ENCODE data around the gene CCNA2. TPM values are rescaled to one million over a fixed set of nuclear protein-coding genes. Genes with fewer than 3 reads are reported as not detected.

The CCNA2 gene
- total and polyA plus RNA-seq, 4 donors = 0.33 to 81.4 (median 2.4) TPM

DNA sequence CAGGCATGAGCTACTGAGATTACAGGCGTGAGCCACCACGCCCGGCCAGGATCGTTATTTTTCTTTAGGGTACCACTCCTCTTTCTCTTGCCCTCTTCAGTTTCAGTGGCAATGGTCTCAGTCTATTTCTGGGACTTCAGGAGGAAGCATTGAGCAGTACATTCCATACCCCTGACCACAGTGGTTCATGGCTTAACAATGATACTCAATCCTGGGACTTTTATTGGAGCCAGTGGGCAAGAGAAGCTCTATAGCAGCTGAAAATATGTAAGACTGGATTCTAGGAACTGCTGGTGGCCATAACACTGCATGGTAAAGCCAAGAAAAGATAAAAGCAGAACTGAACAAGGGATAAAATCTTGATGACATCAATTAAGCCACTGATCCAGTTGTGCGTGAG lies 5.8 kb upstream of the CCNA2 start (continued):
- no peak for TF ChIP-seq RXRA (IDR thresholded peaks at IDR 0.05)

DNA sequence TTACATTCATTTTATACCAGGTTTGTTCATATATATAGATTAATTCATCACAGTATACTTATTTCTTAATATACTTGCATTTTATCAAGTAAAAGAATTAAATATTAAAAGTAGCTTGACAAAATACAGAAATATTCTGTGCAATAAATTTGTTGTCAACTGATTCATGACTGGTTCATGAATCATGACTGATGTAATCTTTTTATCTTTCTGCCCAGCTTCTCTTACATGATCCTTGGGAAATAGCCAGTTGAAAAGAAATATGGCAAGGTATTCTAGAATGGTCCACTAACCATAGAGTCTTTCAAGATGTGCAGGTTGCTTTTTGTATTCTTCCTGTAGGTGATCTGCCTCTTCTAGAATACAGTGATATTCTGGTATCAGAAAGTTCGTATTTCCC lies 4.2 kb upstream of the CCNA2 start:
- Histone ChIP-seq H3K27ac (ENCODE audit: low read depth in 1 of 2, low read length in 2 of 2) (no peak overlapping the region), H3K4me1 (ENCODE audit: control insufficient read depth in 4 of 4, insufficient read depth in 4 of 4, low read length in 3 of 4) (peaks cover 4 to 9% (median 8%) of the 10 kb centered on the region in 4 donors), H3K9ac (ENCODE audit: low read depth in 1 of 2, low read length in 2 of 2) (no peak overlapping the region), H3K9me3 (ENCODE audit: control insufficient read depth in 4 of 4, low read length in 3 of 4) (no peaks in the 10 kb centered on the region), H3K36me3 (ENCODE audit: control insufficient read depth in 4 of 4, insufficient read depth in 3 of 4, low read depth in 1 of 4, low read length in 3 of 4) (no peaks in the 10 kb centered on the region), H3K4me3 (ENCODE audit: low read depth in 1 of 3, low read length in 3 of 3) (no peak overlapping the region), H3K27me3 (ENCODE audit: control insufficient read depth in 4 of 4, insufficient read depth in 4 of 4, low read length in 3 of 4) (no peaks in the 10 kb centered on the region)
- WGBS = 99% methylated on average over 1 of the region's 1 CpG
- TF ChIP-seq, protein P1, sequence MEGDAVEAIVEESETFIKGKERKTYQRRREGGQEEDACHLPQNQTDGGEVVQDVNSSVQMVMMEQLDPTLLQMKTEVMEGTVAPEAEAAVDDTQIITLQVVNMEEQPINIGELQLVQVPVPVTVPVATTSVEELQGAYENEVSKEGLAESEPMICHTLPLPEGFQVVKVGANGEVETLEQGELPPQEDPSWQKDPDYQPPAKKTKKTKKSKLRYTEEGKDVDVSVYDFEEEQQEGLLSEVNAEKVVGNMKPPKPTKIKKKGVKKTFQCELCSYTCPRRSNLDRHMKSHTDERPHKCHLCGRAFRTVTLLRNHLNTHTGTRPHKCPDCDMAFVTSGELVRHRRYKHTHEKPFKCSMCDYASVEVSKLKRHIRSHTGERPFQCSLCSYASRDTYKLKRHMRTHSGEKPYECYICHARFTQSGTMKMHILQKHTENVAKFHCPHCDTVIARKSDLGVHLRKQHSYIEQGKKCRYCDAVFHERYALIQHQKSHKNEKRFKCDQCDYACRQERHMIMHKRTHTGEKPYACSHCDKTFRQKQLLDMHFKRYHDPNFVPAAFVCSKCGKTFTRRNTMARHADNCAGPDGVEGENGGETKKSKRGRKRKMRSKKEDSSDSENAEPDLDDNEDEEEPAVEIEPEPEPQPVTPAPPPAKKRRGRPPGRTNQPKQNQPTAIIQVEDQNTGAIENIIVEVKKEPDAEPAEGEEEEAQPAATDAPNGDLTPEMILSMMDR (IDR thresholded peaks at IDR 0.05; ENCODE audit: low read depth, low read length, missing input control) = no peak
- TF ChIP-seq NR2F2 (IDR thresholded peaks at IDR 0.05) (no peak), JUND (IDR thresholded peaks at IDR 0.05) (no peak), HNF4A (conservative IDR thresholded peaks at IDR 0.05) (no peak), SP1 (IDR thresholded peaks at IDR 0.05) (no peak), FOXA2 (IDR thresholded peaks at IDR 0.05) (no peak), RXRA (IDR thresholded peaks at IDR 0.05) (no peak), EGR1 (IDR thresholded peaks at IDR 0.05; ENCODE audit: low read depth in 2 of 2) (no peak), YY1 (IDR thresholded peaks at IDR 0.05) (no peak), TAF1 (conservative IDR thresholded peaks at IDR 0.05) (no peak)
- TF ChIP-seq, protein P2, sequence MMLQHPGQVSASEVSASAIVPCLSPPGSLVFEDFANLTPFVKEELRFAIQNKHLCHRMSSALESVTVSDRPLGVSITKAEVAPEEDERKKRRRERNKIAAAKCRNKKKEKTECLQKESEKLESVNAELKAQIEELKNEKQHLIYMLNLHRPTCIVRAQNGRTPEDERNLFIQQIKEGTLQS (IDR thresholded peaks at IDR 0.05) = no peak
- TF ChIP-seq, protein P3, sequence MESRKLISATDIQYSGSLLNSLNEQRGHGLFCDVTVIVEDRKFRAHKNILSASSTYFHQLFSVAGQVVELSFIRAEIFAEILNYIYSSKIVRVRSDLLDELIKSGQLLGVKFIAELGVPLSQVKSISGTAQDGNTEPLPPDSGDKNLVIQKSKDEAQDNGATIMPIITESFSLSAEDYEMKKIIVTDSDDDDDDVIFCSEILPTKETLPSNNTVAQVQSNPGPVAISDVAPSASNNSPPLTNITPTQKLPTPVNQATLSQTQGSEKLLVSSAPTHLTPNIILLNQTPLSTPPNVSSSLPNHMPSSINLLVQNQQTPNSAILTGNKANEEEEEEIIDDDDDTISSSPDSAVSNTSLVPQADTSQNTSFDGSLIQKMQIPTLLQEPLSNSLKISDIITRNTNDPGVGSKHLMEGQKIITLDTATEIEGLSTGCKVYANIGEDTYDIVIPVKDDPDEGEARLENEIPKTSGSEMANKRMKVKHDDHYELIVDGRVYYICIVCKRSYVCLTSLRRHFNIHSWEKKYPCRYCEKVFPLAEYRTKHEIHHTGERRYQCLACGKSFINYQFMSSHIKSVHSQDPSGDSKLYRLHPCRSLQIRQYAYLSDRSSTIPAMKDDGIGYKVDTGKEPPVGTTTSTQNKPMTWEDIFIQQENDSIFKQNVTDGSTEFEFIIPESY (IDR thresholded peaks at IDR 0.05) = no peak
- TF ChIP-seq, protein P4, sequence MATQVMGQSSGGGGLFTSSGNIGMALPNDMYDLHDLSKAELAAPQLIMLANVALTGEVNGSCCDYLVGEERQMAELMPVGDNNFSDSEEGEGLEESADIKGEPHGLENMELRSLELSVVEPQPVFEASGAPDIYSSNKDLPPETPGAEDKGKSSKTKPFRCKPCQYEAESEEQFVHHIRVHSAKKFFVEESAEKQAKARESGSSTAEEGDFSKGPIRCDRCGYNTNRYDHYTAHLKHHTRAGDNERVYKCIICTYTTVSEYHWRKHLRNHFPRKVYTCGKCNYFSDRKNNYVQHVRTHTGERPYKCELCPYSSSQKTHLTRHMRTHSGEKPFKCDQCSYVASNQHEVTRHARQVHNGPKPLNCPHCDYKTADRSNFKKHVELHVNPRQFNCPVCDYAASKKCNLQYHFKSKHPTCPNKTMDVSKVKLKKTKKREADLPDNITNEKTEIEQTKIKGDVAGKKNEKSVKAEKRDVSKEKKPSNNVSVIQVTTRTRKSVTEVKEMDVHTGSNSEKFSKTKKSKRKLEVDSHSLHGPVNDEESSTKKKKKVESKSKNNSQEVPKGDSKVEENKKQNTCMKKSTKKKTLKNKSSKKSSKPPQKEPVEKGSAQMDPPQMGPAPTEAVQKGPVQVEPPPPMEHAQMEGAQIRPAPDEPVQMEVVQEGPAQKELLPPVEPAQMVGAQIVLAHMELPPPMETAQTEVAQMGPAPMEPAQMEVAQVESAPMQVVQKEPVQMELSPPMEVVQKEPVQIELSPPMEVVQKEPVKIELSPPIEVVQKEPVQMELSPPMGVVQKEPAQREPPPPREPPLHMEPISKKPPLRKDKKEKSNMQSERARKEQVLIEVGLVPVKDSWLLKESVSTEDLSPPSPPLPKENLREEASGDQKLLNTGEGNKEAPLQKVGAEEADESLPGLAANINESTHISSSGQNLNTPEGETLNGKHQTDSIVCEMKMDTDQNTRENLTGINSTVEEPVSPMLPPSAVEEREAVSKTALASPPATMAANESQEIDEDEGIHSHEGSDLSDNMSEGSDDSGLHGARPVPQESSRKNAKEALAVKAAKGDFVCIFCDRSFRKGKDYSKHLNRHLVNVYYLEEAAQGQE (IDR thresholded peaks at IDR 0.05) = no peak
- no peak for DNase-seq (ENCODE audit: low spot score)

DNA sequence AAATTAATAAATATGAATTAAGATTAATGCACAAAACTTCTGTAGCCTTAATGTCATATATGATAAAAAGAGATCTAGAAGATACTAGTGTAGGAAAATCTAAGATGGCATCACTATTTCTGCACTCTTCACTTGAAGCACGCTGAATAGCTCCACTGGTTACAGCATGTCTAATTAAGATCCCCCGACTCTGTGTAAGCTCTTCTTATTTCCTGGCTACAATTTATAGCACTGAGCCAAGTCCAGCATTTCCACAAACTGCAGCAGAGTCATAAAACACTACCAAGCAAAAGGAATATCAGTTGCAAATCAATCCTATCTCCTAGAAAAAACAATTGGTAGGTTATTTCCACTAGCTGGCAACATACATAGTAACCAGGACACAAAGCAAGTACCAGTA lies 1.3 kb upstream of the CCNA2 start:
- H3K9ac ChIP-seq (ENCODE audit: low read depth in 1 of 2, low read length in 2 of 2) = no peak overlapping the region
- DNase-seq (ENCODE audit: low spot score) = no peak
- peaks cover 4 to 10% (median 10%) of the 10 kb centered on the region in 4 donors for H3K4me1 ChIP-seq (ENCODE audit: control insufficient read depth in 4 of 4, insufficient read depth in 4 of 4, low read length in 3 of 4)
- H3K9me3 ChIP-seq (ENCODE audit: control insufficient read depth in 4 of 4, low read length in 3 of 4) = no peaks in the 10 kb centered on the region
- 65% methylated on average over 2 of the region's 2 CpGs for WGBS
- no peak overlapping the region for H3K4me3 ChIP-seq (ENCODE audit: low read depth in 1 of 3, low read length in 3 of 3)
- no peaks in the 10 kb centered on the region for H3K36me3 ChIP-seq (ENCODE audit: control insufficient read depth in 4 of 4, insufficient read depth in 3 of 4, low read depth in 1 of 4, low read length in 3 of 4)
- H3K27me3 ChIP-seq (ENCODE audit: control insufficient read depth in 4 of 4, insufficient read depth in 4 of 4, low read length in 3 of 4) = no peaks in the 10 kb centered on the region
- TF ChIP-seq, protein P4 (IDR thresholded peaks at IDR 0.05) = no peak
- TF ChIP-seq FOXA1 (IDR thresholded peaks at IDR 0.05) (no peak), NR2F2 (IDR thresholded peaks at IDR 0.05) (no peak)
- TF ChIP-seq, protein P1 (IDR thresholded peaks at IDR 0.05; ENCODE audit: low read depth, low read length, missing input control) = no peak
- no peak overlapping the region for H3K27ac ChIP-seq (ENCODE audit: low read depth in 1 of 2, low read length in 2 of 2)
